Astrocyte of the spinal cord (primary cell): ENCODE results near the gene TGM3.

Experiments
- DNase-seq: peaks from one replicate; pipeline ENCODE4 v3.0.0; 2011; ENCODE audit warnings: low read depth, low spot score
- H3K4me3 ChIP-seq: 2 replicates; pipeline ENCODE4 v1.5.1; 2011; ENCODE audit warnings: low read depth, mild to moderate bottlenecking, low read length, moderate library complexity
- CTCF ChIP-seq: IDR thresholded peaks from 2 replicates; pipeline ENCODE4 v1.5.1; 2012; ENCODE audit warnings: low read depth, mild to moderate bottlenecking, low read length, inconsistent platforms
- in situ Hi-C: cut with HindIII; loops from 2 replicates; pipeline ENCODE4 v1.10.0; 2017; ENCODE audit warnings: low sequenced_read_pairs

TGM3 gene

GRCh38 chr20:2358006-2358405 is 62.2 kb downstream of the TGM3 start:
- in situ Hi-C loops: no loop called here
- no peak for DNase-seq
- H3K4me3 ChIP-seq: no peak overlapping the region
- TF ChIP-seq CTCF: no peak

GRCh38 chr20:2361035-2361593 is 65.3 kb downstream of the TGM3 start:
- in situ Hi-C loops: no loop called here
- no peak for TF ChIP-seq CTCF
- no peak overlapping the region for H3K4me3 ChIP-seq
- DNase-seq: no peak

GRCh38 chr20:2363187-2363586 is 67.4 kb downstream of the TGM3 start:
- no peak for DNase-seq
- TF ChIP-seq CTCF: no peak
- in situ Hi-C loops: no loop called here
- no peak overlapping the region for H3K4me3 ChIP-seq

GRCh38 chr20:2363587-2363986 is 67.8 kb downstream of the TGM3 start:
- H3K4me3 ChIP-seq: no peak overlapping the region
- no peak for TF ChIP-seq CTCF
- in situ Hi-C loops: no loop called here
- no peak for DNase-seq

- in situ Hi-C loops: no loop called here
- no peak overlapping the region for H3K4me3 ChIP-seq
- TF ChIP-seq CTCF: no peak
- DNase-seq: no peak
Observed at GRCh38 chr20:2364044-2364443, 68.2 kb downstream of the TGM3 start.

GRCh38 chr20:2365091-2365490 is 69.3 kb downstream of the TGM3 start:
- in situ Hi-C loops: no loop called here
- DNase-seq: no peak
- TF ChIP-seq CTCF: no peak
- H3K4me3 ChIP-seq: no peak overlapping the region

- DNase-seq: no peak
- no peak for TF ChIP-seq CTCF
- H3K4me3 ChIP-seq: no peak overlapping the region
- in situ Hi-C loops: no loop called here
Observed at GRCh38 chr20:2365666-2366065, 69.9 kb downstream of the TGM3 start.
